ENCODE data around the gene EPC1. TPM values are rescaled to one million over a fixed set of nuclear protein-coding genes. Genes with fewer than 3 reads are reported as not detected.
A peak's percentile ranks its signal among the peaks of the same experiment; 100 is the strongest.

Gene EPC1
- total RNA-seq, 1 donor from 2014 or later = 25.7 TPM

GRCh38 chr10:32332299-32332750 is 14.6 kb downstream of the EPC1 start:
- Histone ChIP-seq H4K20me1 (ENCODE audit: insufficient read depth, low read length) (peaks cover 99% of the 10 kb centered on the region), H3K9ac (ENCODE audit: low read length) (no peak overlapping the region), H3K27ac (ENCODE audit: low read depth, low read length) (no peak overlapping the region), H3K9me3 (ENCODE audit: insufficient read depth, low read depth, low read length) (no peaks in the 10 kb centered on the region), H3K36me3 (ENCODE audit: insufficient read depth, low read length) (peaks cover 3% of the 10 kb centered on the region), H3K27me3 (ENCODE audit: insufficient read depth, low read length) (no peaks in the 10 kb centered on the region), H2AFZ (ENCODE audit: low read depth, low read length) (no peak overlapping the region), H3K79me2 (ENCODE audit: insufficient read depth, low read length) (peaks cover 100% of the 10 kb centered on the region), H3K4me2 (ENCODE audit: low read length) (no peak overlapping the region), H3K4me3 (ENCODE audit: insufficient read depth, low read depth, low read length) (no peak overlapping the region), H3K4me1 (ENCODE audit: insufficient read depth, low read length) (no peaks in the 10 kb centered on the region)
- FAIRE-seq (no peak), DNase-seq (ENCODE audit: low read depth) (peak; percentile 34)
- TF ChIP-seq EZH2 (IDR thresholded peaks at IDR 0.05; ENCODE audit: insufficient read depth, low read length) = no peak
- TF ChIP-seq, protein P1, sequence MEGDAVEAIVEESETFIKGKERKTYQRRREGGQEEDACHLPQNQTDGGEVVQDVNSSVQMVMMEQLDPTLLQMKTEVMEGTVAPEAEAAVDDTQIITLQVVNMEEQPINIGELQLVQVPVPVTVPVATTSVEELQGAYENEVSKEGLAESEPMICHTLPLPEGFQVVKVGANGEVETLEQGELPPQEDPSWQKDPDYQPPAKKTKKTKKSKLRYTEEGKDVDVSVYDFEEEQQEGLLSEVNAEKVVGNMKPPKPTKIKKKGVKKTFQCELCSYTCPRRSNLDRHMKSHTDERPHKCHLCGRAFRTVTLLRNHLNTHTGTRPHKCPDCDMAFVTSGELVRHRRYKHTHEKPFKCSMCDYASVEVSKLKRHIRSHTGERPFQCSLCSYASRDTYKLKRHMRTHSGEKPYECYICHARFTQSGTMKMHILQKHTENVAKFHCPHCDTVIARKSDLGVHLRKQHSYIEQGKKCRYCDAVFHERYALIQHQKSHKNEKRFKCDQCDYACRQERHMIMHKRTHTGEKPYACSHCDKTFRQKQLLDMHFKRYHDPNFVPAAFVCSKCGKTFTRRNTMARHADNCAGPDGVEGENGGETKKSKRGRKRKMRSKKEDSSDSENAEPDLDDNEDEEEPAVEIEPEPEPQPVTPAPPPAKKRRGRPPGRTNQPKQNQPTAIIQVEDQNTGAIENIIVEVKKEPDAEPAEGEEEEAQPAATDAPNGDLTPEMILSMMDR (IDR thresholded peaks at IDR 0.05; ENCODE audit: insufficient read depth, low read depth, low read length) = no peak
- Mint-ChIP-seq H3K4me1 (ENCODE audit: low read depth, unreplicated experiment) (peaks cover 44% of the 10 kb centered on the region), H3K4me3 (ENCODE audit: unreplicated experiment) (no peak overlapping the region), H3K36me3 (ENCODE audit: low read depth, unreplicated experiment) (peaks cover 16% of the 10 kb centered on the region), H3K27ac (ENCODE audit: unreplicated experiment) (peak overlapping the region; percentile 19), H3K9me3 (ENCODE audit: unreplicated experiment) (no peaks in the 10 kb centered on the region), H3K27me3 (ENCODE audit: low read depth, unreplicated experiment) (no peaks in the 10 kb centered on the region)

DNA sequence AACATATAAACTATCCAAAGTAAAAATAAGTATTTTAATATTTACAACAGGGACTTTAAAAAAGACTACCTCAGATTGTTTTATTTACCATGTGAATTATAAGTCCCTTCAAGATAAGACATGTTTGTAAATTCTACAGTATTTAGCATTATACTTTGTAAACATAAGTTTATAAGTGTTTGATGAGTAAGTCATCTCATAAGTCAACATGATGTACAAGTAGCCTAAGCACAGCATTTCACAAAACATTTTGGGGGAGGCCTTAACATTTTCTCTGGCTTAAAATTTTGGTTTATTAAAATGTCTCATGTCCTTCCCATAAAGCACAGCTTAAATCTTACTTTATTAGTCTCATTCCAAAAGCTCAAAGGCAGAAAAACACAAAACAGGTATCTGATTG is 15.4 kb downstream of the EPC1 start:
- Mint-ChIP-seq H3K27ac (ENCODE audit: unreplicated experiment) (no peak overlapping the region), H3K27me3 (ENCODE audit: low read depth, unreplicated experiment) (no peaks in the 10 kb centered on the region), H3K36me3 (ENCODE audit: low read depth, unreplicated experiment) (peaks cover 16% of the 10 kb centered on the region), H3K4me1 (ENCODE audit: low read depth, unreplicated experiment) (peaks cover 45% of the 10 kb centered on the region), H3K4me3 (ENCODE audit: unreplicated experiment) (no peak overlapping the region), H3K9me3 (ENCODE audit: unreplicated experiment) (no peaks in the 10 kb centered on the region)
- H3K79me2 ChIP-seq (ENCODE audit: insufficient read depth, low read length) = peaks cover 100% of the 10 kb centered on the region
- H2AFZ ChIP-seq (ENCODE audit: low read depth, low read length) = no peak overlapping the region
- TF ChIP-seq, protein P1 (IDR thresholded peaks at IDR 0.05; ENCODE audit: insufficient read depth, low read depth, low read length) = no peak
- TF ChIP-seq EZH2 (IDR thresholded peaks at IDR 0.05; ENCODE audit: insufficient read depth, low read length) = no peak
- H3K4me3 ChIP-seq (ENCODE audit: insufficient read depth, low read depth, low read length) = no peak overlapping the region
- peaks cover 99% of the 10 kb centered on the region for H4K20me1 ChIP-seq (ENCODE audit: insufficient read depth, low read length)
- H3K9ac ChIP-seq (ENCODE audit: low read length) = no peak overlapping the region
- no peak overlapping the region for H3K4me2 ChIP-seq (ENCODE audit: low read length)
- no peaks in the 10 kb centered on the region for H3K9me3 ChIP-seq (ENCODE audit: insufficient read depth, low read depth, low read length)
- FAIRE-seq = no peak
- no peak overlapping the region for H3K27ac ChIP-seq (ENCODE audit: low read depth, low read length)
- no peaks in the 10 kb centered on the region for H3K4me1 ChIP-seq (ENCODE audit: insufficient read depth, low read length)
- DNase-seq (ENCODE audit: low read depth) = no peak
- peaks cover 3% of the 10 kb centered on the region for H3K36me3 ChIP-seq (ENCODE audit: insufficient read depth, low read length)
- no peaks in the 10 kb centered on the region for H3K27me3 ChIP-seq (ENCODE audit: insufficient read depth, low read length)

DNA sequence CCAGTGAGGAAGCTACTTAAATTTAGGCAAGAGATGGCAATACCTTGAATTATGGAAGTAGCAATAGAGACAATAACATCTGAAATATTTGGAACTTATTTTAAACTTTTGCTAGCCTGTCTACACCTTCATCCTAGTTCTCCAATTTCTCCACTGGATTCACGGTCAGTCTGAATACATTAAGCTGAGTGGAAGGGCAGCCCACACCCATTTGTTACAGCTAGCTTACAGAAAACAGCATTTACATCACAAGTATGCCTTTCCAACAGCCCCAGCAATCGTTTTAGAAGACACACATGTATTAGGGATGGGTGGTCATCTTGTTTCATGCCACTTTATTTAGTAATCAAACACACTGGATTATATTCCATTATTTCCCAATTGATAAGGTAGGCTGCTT is 16.7 kb downstream of the EPC1 start:
- no peak for FAIRE-seq
- H3K27ac Mint-ChIP-seq (ENCODE audit: unreplicated experiment) = no peak overlapping the region

More for the DNA sequence above, 16.7 kb downstream of the EPC1 start:
- Histone ChIP-seq H2AFZ (ENCODE audit: low read depth, low read length) (no peak overlapping the region), H3K9ac (ENCODE audit: low read length) (no peak overlapping the region), H3K4me2 (ENCODE audit: low read length) (no peak overlapping the region), H4K20me1 (ENCODE audit: insufficient read depth, low read length) (peaks cover 99% of the 10 kb centered on the region), H3K9me3 (ENCODE audit: insufficient read depth, low read depth, low read length) (no peaks in the 10 kb centered on the region), H3K4me3 (ENCODE audit: insufficient read depth, low read depth, low read length) (no peak overlapping the region), H3K36me3 (ENCODE audit: insufficient read depth, low read length) (peaks cover 3% of the 10 kb centered on the region), H3K4me1 (ENCODE audit: insufficient read depth, low read length) (no peaks in the 10 kb centered on the region), H3K79me2 (ENCODE audit: insufficient read depth, low read length) (peaks cover 100% of the 10 kb centered on the region), H3K27ac (ENCODE audit: low read depth, low read length) (no peak overlapping the region), H3K27me3 (ENCODE audit: insufficient read depth, low read length) (no peaks in the 10 kb centered on the region)
- no peak for DNase-seq (ENCODE audit: low read depth)
- peaks cover 8% of the 10 kb centered on the region for H3K36me3 Mint-ChIP-seq (ENCODE audit: low read depth, unreplicated experiment)
- H3K9me3 Mint-ChIP-seq (ENCODE audit: unreplicated experiment) = no peaks in the 10 kb centered on the region
- H3K27me3 Mint-ChIP-seq (ENCODE audit: low read depth, unreplicated experiment) = no peaks in the 10 kb centered on the region
- peaks cover 46% of the 10 kb centered on the region for H3K4me1 Mint-ChIP-seq (ENCODE audit: low read depth, unreplicated experiment)
- TF ChIP-seq EZH2 (IDR thresholded peaks at IDR 0.05; ENCODE audit: insufficient read depth, low read length) = no peak
- TF ChIP-seq, protein P1 (IDR thresholded peaks at IDR 0.05; ENCODE audit: insufficient read depth, low read depth, low read length) = no peak
- no peak overlapping the region for H3K4me3 Mint-ChIP-seq (ENCODE audit: unreplicated experiment)
